KBM-7 (cell line): ENCODE measurements around the gene DDI2.
A peak's percentile ranks its signal among the peaks of the same experiment; 100 is the strongest.

Experiments
- DNase-seq: peaks from one replicate; pipeline ENCODE4 v3.0.0-alpha.2; 2015
- in situ Hi-C: fragments of 300-500 bp; cut with MboI; formaldehyde crosslinking; loops from 2 replicates; pipeline ENCODE4 v1.14.3; 2020; ENCODE audit warnings: low sequenced_read_pairs, low pct_unique_long_range_greater_than_20kb, mixed read lengths

The DDI2 gene

DNA sequence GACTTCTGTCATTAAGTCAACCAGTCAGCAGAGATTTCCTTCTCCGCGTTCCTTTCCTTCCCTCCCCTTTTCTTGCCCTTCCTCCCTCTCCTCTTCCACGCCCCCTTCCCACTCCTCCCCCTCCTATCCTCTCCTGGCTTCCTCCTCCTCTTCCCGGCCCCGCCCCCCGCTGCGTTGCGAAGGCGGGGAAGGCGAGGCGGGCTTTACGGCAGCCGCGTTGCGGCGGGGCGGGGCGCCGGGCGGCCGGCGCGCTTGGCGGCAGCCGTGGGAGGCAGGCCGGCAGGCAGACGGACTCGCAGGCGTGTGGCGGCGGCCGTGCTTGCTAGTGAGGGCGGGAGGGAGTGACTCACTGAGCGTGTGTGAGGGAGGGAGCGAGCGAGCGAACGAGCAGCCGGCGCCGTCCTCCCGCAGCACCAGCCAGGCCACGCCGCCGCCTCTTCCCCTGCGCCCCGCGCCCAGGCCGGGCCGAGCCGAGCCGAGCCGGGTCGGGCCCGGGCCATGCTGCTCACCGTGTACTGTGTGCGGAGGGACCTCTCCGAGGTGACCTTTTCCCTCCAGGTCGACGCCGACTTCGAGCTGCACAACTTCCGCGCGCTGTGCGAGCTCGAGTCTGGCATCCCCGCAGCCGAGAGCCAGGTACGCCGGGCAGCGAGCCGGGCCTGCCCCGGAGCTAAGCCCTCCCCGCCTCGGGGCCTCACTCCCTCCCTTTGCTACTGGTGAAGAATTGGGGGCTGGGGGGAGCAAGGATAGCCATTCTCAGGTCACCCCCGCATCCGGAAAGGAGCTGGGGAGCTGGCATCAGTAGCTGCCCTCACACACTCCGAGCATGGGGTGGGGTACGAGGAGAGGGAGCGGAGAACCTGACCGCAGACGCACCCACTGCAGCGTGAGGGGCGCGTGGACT is at the start of gene DDI2:
Gene DDI2, plus strand, starts transcription at position 286 of the 904 bp plus-strand sequence. Its CDS starts 213 bp downstream, at position 499.
- peak; percentile 96 for DNase-seq
- in situ Hi-C loops = no loop called here

DNA sequence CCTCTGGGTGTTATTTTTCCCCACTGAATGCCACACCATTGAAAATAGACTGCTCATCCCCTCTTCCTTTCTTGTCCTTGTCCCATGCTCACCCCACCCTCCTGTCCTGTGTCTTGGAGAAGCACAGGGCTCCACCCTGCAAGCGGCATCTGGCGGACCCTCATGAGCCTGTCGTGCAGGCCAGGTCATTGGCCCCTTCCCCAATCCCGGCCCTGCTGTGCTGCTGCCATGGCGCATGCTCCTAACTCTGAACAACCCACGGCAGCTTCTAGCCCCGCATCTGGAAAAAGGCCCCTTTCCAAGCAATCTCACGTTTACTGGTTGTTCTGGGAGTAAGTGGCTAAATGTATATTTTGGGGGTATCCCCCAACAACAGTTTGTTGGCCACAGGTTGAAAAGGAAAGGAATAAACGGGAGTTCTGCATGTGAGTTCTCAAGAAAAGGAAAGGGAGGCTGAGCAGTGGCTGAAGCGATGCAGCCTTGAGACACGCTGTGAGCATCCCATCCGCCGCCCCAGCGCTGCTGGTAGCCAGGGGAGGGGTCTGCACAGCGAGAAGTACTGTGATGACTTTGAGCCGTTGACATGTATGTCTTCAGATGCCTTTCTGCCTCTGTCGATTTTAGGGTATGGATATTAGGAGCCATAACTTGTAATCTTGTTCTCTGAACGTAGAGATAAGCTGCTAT is 48.7 kb upstream of the DDI2 start:
- in situ Hi-C loops = no loop called here
- DNase-seq = no peak

DNA sequence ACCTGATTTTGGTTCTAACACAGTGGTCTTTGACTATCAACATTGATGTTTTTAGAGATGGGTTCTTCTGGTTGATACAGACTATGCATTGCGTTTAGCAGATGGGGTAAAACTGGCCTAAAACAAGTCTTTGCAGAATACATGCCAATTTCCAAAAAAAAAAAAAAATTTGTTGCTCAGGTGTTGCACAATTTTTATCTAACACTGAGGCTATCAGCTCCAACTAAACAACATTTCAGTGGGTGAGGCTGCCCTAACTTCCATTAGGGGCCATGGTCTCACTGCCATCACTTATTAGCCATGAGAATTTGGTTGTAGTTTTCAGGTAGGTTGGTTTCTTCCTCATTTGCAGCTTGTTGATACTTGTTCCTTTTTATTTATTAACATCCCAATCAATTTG is 46.4 kb upstream of the DDI2 start:
- in situ Hi-C loops = no loop called here
- DNase-seq = no peak

DNA sequence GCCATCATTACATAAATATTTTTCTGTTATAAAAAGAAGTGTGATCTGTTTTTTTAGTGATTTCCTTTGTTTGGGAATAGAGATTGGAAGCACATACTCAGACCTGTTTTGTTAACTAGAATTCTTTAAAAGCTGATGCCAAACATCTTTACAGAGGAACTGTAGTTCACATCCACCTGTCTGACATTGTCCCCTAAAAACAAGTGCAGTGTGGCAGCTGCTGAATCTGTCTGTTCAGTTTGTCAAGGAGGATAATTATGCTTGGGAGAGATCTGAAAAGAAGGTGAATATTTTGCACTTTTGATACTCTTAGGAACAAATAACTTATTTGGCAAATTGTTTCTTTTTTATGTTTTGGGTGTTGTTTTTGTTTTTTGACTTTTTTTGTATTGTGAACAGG is 46.0 kb upstream of the DDI2 start:
- in situ Hi-C loops = no loop called here
- DNase-seq = no peak

DNA sequence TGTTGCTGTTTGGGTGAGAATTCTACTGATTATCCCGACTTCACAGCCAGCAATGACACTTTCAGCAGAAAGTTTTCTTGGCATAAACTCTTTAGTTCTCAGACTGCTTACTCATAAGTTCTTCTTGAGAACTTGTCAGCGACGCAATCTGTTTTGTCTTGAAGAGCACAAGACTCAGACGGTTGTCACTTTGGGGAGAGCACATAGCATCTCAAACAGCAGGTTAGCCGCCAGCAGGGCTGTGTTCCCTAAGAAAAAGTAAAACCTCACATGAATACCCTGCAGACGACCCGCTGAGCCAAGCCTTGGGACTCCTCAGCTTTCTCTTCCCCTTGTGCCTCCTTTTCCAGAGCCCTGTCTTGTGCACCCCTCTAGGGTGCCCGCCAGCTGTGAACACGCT is 43.8 kb upstream of the DDI2 start:
- in situ Hi-C loops = no loop called here
- DNase-seq = no peak

DNA sequence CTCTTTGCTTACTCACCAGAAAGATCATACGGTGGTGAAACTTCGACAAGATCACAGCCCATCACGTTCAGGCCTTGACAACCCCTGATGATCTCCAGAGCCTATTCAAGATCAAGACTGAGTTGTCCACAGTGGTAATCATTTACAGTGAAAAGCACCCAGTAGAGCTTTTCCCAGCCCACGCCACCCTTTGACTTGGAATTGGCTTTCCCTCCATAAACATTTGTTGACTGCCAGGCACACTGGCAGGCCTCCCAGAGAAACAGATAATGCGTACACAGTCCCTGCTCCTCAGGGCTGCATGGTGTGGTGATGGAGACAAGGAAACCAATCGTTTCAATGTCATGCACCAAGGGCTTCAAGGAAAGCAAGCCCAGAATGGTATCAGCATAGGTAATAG is 42.5 kb upstream of the DDI2 start:
- no peak for DNase-seq

DNA sequence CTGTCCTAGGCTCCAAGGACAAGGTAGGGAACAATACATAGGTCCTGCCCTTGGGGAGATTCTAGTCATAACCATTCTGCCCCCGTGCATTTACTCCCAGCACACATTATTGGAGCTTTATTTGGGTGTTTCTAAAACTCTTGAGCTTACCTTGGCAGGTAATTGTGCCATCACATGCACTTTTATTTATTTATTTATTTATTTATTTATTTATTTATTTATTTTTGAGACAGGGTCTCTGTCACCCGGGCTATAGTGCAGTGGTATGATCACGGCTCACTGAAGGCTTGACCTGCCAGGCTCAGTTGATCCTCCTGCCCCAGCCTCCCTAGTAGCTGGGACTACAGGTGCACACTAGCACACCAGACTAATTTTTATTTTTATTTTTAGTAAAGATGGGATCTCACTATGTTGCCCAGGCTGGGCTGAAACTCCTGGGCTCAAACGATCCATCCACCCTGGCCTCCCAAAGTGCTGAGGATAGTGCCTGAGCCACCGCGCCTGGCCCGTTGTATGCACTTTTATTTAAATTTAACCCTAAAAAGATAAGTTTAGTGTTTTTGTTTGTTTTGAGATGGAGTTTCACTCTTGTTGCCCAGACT is 41.6 kb upstream of the DDI2 start:
- no peak for DNase-seq
- in situ Hi-C loops = no loop called here

More for the DNA sequence above, 42.5 kb upstream of the DDI2 start:
- in situ Hi-C loops = no loop called here

DNA sequence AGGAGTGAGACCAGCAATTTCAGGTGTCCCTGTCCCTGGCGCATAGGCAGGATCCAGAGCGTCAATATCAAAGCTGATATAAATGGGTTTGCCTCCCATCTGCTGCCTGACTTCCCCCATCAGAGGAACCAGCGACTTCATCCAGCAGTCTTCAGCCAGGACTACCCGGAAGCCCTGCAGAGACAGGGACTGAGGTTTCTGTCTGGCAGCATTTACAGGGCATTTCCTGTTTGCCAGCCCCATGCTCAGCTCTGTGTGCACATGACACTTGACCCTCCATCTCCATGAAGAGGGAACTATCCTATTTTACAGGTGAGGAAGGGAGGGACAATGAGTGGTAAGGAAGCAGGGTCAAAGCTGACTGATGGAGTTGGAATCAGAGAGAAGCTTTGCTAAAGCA is 39.6 kb upstream of the DDI2 start:
- DNase-seq = no peak
- in situ Hi-C loops = no loop called here

DNA sequence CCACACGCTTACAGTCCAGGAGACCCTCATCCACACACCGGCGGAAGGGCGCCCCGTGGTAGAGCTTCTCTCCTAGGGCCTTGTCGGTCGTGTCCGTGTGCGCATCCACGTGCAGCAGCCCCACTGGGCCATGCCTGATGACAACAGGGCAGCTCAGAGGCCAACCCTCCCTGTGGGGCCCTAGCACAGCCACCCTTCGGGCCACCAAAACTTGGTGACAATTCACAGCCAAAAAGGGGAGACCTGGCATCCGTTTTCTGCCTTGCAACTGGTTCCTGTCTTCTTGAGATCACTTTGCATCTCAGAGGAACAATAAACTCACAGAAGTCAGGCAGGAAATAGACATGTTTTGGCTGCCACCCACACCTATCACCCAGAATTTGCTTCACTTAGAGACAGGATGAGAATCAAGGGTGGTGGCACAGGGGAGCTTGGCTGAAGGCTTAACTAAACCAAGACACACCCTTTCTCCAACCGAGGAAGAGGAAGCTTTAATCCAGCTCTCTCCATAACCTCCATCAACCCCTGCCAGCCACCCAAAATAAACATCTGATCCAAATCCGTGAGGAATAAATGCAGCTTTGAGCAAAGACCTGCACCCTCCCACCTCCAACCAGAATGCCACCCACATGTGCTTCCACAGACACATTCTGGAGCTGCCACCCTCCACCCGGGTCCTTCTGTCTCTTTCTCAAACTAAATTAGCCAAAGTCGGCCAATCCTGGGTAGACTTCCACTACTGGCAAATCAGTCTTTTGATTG is 38.2 kb upstream of the DDI2 start:
- in situ Hi-C loops = no loop called here
- DNase-seq = no peak

DNA sequence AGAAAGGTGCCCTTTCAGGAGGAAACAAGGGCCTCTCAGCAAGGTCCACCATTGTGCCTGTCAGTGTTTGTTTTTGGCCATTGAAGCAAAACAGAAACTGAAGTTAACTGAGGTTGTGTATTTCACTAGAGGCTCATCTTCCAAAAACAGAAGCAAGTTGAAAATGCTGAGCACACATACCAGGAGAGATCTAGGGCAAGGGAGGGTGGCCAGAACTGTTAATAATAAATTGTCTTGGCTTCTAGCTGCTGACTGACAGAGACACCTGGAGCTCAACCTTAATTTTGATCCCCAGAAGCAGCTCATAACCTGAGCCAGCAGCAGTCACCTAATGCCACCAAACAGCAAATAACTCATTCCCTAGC is 37.6 kb upstream of the DDI2 start:
- in situ Hi-C loops = no loop called here
- no peak for DNase-seq

DNA sequence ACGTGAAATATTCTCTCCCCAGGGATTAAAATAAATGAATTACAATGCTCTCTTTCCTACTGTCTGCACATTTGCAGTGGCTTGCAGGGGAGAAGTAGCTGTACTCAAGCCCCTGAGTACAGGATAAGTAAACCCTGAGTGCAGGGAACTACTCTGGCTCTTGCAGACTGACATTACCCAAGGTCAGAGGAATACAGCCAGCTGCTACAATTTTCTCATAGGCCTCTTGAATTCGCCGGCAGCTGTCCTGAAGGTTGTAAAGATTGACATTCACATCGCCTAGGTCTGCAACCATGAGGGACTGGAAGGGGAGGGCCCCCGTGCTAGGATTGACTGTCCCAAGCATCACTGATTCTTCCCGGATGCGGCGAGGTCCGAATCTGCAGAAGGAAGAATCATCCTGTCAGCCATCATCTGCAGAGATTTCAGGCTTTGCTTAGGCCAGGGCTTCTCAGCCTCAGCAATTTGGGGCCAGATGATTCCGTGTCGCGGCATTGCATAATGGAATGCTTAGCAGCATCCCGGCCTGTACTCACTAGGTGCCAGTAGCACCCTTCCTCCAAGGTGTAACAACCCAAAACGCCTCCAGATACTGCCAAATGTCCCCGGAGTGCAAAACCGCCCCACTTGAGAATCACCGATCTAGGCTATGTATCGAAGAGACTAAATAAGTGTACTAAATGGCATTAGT is 34.1 kb upstream of the DDI2 start:
- in situ Hi-C loops = no loop called here
- DNase-seq = no peak

DNA sequence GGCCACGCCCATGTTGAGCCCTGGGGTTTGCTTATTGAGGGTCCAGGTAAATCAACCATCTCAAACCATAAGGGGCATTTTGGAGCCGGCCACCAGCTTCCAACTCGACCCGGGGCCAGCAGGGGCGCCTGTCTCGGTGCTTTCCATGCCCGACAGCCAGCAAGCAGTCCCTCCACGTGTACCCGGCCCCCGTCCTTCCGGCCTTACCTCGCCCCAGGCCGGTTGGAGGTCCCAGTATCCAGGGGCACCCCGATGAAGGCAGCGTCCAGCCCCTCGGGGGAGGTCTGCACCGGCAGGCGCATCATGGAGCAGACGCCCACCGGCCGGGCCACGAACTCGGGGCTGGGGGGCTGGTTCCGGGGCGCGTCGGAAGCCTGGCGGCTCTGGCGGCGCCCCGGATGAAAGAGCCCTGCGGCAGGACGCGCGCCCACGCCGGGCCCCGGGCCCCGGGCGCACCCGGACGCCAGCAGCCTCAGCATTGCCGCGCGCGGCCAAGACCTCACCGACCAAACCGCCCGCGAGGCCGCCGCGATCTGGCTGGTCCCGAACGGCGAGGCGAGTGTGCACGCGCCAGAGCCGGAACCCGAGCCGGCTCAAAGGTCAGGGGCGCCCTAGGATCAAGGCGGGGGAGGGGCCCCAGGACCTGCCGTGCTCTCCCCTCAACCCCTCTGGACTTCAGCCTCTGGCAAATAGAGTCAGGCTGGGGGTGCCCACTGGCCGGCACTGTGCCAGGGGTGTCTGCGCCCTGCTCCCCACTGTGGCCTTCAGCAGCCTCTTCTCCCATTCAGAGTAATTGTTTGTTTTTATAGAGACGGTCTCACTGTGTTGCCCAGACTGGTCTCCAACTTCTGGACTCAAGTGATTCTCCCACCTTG is 32.5 kb upstream of the DDI2 start, which contains the start of gene AGMAT:
Gene AGMAT, minus strand, starts transcription at position 563 of the 875 bp plus-strand sequence. Its CDS starts 84 bp downstream, at position 479.
- in situ Hi-C loops = no loop called here
- DNase-seq = no peak

DNA sequence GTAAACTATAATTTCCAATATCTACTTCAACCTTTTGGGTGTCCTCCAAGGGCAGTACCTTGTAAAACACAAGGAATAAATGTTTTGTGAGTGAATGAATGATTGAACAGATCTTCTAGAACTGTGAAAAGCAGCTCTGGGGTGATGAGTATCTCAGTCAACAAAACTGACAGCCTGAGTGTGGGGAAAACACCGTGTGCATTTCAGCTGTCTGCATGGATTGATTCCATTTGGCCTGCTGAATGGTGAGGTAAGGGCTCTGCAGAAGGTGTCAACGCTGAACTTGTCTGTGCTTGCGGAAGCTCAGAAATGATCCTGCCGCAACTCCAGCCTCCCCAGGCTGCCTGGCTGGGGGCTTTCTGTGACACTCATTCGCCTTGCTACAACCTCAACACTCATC is 25.0 kb upstream of the DDI2 start:
- in situ Hi-C loops = no loop called here
- no peak for DNase-seq

DNA sequence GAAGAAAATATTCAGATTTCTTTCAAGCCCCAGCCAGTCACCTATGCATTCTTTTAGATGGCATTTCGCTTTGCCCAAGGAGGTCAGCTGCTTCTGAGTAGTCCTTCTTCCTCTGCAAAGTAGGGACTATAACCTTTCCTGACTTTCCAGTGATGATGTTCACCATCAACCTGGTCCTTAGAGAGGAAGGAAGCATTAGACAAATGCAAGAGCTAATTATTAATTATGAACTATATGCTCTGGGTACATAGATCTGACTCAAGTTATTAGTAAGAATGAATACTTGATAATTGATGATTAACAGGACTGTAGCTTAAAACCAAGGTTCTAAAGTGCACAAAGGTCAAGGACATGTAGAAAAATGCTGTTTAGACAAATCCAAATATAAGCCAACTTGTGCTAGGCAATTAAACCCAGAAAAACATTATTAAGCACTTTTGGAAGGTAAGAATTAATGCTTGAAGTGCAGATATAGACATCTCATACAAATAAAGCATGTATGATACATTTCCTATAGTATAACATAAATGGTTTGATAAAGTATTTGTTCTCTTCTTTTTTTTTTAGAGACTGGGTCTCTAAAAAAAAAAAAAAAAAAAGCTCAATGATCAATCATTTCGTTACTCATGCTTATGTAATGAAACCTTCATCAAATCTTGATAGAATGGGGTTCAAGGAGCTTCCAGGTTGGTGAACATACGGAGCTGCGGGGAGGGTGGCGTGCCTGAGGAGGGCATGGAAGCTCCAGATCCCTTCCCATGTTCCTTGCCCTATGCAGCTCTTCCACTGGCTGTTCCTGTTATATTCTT is 21.2 kb upstream of the DDI2 start:
- in situ Hi-C loops = no loop called here
- DNase-seq = no peak

DNA sequence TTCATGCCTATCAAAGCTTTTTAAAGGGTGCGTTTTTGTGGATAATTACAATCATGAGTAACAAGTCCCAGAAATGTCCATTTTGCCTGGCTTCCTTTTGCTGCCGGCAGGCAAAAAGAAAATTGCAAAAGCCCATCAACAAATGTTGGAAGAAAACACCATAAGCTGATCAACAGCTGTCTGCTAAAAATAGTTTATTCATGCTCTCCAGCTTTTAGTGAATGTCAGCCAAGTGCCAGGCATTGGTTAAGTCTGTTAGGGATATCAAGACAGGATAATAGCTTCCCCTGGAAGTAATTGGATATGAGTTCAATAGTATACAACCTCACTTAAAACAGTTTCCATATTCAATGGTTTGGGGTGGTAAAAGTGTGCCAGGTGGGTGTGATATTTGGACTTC is 18.8 kb upstream of the DDI2 start:
- in situ Hi-C loops = no loop called here
- no peak for DNase-seq

DNA sequence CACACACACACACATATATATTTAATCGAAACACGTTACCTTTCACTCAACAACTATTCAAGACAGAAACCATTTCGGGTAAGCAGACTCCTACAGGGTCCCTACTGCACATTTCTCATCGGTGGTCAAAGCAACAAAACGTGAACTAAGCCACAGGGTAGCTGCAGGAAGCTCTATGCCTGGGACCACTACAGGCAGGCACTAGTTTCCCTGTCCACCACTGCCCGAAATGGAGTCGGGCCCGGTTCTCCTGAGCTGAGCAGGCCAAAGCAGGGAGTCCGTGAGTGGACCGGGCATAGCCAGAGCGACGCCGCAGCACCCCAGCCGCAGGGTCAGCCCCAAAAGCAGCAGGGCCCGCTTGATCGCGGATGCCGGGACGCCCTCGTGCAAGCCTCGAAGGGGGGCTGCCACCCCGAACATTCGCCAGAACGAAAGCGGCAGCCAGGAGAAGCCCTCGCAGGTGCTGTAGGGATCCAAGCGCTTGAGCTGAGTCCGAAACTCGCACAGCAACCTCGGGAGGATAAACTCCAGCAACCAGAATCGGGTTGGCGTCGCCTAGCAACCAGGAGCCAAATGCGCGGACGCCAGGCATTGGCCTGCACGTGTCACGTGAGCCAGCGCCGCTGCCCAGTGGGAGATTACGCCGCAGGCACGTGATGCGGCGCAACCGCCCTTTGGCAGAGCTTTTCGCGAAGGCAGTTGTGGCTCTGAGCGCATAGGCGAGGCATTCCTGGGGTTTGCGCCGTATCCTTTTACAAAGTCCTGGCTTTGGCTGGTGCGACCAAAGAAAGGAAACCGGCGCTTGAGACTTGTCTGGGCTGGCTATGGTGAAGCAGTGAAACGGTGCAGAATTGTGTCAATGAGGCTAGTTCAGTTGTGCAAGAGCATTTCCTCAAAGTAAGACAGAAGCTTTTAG is 13.9 kb upstream of the DDI2 start:
- DNase-seq = no peak

More for the DNA sequence above, 13.9 kb upstream of the DDI2 start:
- in situ Hi-C loops = no loop called here
